HG03439 (cell line): Measurements from ENCODE around the gene FETUB.
"Not testable (repeated sequence)": the region's sequence is repeated elsewhere in the genome, so short reads cannot be mapped to it uniquely, and the experiment has no call there.

Source experiments
- ATAC-seq: cut with Tn5 transposase; IDR thresholded peaks from one replicate; pipeline ENCODE4 v1.9.1; 2021; ENCODE audit warnings: mild to moderate bottlenecking, moderate library complexity; ENCODE audit not compliant: unreplicated experiment

The FETUB gene

DNA sequence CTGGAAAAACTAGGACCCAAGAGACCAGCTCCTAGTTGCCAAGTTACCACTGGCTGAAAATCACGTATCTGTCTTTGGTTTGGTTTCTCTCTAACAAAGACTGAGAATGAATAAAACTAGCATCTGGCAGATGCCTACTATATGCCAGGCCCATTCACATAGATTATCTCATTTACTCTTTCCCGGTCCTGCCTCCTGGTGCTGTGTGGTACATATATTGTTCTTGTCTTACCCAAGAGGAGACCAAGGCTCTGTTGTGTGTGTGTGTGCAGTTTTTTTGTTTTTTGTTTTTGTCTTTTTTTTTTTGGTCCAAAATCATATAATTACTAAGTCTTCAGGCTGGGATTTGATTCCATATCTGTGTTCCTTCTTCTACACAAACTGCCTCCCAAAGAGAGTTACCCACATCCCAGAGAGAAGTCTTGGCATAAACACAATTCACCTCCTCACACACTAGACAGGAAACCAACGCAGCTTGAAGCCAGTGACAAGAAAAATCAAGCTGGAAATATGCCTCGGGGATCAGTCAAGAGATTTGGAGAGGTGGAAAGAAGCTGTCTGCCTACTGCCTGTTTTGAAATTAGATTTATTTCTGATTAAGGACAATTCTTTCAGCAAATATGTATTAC, 26.4 kb upstream of the FETUB start:
- ATAC-seq = no peak

DNA sequence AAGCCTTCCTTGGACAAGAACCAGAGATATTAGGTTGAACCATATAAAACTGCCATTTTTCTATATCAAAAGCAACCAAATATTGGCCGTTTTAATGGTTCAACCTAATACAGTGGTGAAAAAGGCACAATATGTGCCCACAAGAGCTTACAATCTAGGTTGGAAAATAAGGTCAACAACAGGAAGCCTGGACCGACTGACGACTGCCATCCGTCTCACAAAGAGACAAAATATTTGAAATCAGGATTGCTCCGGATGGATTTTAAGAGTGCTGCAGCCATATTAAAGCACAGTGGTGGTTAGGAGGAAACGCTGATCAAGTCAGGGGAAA, 26.0 kb upstream of the FETUB start:
- no peak for ATAC-seq

DNA sequence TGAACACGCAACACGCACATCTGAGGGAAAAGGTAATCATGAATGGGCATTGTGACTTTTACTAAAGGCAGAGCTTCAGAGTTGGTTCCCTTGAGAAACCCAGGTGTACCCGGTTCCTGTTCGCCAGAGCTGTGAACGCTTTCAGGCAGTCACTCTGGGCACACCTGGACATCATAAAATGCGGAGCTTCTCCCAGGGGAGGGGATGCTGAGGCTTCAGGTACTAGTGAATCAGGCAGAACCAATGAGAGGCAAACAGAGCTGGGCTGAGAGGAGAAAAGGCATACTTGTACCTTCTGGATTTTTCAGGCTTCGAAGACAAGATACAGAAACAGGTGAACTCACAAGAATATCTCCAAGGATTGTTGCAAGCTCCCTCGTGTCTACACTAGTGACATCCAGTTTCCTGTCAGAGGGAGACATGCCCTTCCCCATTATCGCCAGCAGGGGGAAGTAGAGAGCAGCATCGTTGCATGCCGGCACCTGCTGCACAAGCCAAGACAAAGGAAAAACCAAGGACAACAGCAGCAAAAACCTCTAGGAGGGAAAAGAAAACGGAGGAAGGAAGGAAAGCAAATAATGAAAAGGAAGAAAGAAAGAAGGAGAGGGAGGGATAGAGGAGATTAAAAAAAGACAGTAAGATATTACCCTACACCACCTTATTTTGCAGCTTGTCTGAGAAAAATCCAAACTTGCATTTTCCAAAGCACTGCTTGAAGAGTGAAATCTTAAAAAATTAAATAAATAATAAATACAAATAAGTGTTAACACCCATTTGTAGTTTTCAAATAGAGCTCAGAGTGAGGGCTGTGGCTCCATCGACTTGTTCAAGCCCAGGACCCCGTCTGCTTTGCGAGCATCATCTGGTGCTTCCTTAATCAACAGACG, 25.4 kb upstream of the FETUB start:
- ATAC-seq = peak; percentile 63

DNA sequence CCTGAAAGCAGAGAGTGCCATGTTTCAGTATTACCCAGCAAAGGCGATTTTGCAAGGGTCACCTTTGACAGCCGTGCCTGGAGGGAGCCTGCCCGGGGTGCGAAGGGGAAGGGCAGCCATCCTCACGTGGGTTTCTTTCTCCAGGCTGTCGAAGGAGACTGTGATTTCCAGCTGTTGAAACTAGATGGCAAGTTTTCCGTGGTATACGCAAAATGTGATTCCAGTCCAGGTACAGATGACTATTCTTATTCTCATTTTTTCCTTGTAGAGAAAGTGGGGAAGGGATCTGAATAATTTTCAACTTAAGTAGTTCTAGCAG, 23.9 kb upstream of the FETUB start:
- ATAC-seq = no peak

DNA sequence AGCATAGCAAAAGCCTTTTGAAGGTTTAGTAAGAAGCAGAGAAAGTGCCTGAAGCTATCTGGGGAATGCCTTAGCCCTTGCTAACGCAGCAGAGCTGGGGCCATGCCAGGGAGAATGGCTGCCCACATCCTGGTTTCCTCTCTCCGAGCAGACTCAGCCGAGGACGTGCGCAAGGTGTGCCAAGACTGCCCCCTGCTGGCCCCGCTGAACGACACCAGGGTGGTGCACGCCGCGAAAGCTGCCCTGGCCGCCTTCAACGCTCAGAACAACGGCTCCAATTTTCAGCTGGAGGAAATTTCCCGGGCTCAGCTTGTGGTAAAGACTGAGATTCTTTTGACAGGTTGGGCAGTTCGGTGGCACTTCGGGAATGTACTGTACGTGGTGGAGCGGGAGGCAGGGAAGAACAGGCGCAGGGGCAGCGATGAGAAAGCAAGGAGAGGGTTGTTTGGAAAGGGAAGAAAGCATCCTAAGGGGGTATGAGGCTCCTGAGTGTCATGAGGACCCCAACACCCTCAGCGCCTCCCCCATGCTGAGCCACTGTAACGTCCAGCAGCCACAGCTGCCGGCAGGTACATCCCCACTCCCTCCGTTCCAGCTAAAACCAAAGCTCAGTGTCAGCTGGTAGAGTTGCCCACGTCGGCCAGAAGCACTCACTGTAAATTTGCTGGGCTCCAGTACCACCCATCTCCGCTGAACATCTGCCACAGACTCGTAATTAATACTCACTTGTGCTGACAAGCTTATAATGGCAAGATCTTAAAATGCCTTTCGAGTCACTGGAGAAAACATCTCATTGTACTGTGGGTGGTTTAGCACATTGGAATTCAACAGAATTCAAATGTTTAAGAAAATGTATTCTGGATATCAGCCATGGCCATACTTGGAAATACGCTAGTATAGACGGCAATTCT, 22.9 kb upstream of the FETUB start:
- peak; percentile 84 for ATAC-seq

DNA sequence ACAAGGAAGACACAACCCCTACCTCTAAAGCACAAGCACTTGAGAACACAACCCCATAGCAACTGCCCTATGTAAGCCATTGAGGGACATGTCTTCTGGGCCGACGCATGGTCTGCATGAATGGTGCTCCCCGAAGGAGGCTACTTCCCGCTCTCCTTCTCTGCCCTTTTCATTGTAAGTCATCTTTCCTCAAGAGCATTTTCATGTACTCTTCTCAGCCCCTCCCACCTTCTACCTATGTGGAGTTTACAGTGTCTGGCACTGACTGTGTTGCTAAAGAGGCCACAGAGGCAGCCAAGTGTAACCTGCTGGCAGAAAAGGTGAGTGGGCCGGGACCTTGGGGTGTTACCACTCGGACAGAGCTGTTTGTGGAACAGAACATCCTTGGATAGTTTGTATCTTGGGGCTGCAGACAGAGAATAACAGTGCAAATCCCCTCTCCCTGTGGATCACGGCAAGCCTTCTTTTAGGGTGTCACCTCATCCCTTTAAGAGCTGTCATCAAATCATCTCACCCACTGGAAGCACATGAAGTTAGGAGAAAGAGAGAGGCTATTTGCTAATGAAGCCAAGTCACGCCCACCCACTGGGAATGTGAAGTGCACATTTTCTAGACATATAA, 21.8 kb upstream of the FETUB start:
- ATAC-seq = no peak

DNA sequence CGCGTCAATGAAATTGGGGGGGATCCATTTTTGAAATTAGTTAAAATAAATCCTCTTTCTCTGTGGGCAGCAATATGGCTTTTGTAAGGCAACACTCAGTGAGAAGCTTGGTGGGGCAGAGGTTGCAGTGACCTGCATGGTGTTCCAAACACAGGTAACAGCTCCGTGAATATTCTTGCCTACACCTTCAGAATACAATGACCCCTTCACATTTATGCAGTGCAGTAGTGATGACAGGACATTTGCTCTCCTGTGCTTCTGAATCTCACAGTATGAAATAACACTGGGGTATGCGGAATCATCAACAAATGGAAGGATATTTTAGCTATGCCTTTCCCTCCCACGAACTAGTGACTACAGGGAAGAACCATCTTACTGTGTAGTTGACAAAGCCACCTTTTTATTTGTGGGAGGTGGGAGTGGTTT, 20.4 kb upstream of the FETUB start:
- no peak for ATAC-seq

DNA sequence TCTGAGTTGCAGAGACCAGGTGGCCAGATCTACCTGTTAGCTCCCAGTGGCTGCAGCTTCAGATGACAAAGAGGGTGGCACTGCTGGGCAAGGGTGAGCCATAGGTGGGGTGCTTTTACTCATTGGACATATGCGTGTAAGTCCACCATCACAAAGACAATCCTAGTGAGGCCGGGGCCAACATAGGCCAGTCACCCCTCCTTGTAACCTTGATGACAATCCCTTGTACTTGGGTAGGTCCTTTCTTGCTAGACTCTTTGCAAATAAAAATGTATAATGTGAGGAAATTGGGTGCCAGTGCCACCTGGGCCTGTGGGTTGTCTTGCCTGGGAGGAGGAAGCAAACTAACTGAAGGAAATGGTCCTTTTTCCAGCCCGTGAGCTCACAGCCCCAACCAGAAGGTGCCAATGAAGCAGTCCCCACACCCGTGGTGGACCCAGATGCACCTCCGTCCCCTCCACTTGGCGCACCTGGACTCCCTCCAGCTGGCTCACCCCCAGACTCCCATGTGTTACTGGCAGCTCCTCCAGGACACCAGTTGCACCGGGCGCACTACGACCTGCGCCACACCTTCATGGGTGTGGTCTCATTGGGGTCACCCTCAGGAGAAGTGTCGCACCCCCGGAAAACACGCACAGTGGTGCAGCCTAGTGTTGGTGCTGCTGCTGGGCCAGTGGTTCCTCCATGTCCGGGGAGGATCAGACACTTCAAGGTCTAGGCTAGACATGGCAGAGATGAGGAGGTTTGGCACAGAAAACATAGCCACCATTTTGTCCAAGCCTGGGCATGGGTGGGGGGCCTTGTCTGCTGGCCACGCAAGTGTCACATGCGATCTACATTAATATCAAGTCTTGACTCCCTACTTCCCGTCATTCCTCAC, 19.7 kb upstream of the FETUB start:
- no peak for ATAC-seq

DNA sequence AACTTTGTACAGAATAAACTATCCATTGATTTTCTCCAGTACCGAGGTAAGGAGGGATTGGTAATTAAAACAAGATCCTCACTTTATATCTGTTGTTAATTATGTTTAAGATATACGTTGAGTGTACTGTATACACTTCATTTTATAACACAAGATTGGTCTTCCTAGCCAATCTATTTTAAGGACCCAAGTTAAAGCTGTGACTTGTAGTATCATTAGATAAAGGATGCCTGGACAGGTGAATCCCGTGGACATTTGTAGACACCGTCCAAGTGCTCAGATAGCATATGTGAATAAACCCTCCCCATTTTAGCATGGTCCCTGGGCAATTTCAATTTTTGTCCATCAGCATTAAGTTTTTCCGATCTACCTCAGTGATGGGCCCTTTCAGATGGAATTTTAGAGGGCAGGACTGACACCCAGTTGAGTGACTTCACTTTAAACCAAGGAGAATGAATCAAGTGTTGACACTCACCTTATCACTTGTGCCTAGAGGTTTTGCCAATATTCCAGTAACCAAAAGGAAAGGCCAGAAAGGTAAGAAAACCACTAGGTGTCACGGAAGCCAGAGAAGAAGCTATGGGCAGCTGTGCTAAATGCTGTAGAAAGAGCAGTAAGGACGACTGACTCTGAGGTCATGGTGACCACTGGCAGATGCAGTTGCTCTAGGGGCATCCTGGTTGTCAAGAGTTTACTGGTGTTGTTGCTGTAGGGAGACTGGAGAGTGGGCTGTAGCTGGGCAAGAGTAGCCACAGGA, 18.1 kb upstream of the FETUB start:
- ATAC-seq = no peak

DNA sequence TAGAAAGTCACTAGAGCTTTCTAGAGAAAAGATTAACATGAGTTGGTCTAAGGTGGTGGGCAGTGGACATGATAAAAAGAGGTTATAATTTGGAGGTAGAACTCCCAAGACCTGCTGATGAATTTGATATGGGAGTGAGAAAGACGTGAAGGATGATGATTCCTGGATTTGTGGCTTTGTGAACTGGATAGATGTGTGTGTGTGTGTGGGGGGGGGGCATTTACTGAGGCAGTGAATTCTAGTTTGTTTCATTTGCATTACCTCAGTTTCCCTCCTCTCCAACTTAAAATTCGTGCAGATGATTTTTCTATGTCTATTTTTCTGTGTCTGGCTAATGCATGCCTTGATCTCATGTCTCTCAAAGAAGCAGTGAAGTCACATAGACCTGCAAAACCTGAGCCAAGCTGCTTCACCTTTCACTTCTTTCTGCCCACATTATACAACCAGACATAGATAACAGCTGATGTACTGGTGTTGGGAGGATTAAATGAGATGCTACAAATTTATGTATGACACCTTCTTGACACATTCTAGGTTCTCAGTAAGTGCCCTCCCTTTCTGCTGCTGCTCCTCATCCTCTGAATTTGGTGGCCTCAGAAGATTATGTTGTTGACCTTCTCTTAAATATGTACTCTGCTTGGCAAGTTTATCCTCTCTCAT, 17.4 kb upstream of the FETUB start:
- no peak for ATAC-seq

DNA sequence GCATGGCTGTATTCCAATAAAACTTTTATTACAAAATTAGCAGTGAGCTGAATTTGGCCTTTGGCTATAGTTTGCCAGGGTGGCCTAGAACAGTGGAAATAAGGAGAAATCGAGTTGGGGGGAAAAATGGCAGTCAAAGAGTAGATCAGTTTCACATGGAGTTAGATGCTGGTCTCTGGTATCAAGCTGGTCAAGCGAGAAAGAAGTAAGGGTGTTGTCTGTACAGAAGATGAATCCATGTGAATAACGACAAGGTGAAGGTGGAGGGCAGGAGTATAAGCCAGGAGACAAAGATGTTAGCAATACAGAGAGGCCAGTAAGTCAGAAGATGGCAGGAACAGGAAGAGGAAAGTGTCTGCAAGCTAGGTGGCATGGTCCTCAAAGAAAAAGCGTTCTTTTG, 15.6 kb upstream of the FETUB start:
- ATAC-seq = no peak

DNA sequence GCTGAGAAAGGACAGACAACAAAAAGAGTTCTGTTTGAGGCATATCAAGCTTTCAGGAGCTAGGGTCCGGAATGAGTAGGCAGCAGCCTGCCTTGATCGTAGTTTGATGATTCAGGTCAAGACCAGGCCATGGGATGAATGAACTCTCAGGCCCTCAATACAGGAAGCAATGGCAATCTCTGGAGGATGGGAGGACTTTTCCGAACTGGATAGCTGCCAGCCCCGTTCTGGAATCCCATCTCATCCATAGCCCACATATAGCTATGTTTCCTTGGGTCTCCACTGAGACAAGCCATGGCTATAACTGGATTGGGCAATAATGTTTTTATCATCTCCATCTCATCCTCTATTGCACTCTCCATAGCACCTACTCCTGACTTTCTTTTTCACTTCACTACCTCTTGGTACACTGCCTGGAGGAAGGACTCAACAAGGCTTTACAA, 14.6 kb upstream of the FETUB start:
- no peak for ATAC-seq

DNA sequence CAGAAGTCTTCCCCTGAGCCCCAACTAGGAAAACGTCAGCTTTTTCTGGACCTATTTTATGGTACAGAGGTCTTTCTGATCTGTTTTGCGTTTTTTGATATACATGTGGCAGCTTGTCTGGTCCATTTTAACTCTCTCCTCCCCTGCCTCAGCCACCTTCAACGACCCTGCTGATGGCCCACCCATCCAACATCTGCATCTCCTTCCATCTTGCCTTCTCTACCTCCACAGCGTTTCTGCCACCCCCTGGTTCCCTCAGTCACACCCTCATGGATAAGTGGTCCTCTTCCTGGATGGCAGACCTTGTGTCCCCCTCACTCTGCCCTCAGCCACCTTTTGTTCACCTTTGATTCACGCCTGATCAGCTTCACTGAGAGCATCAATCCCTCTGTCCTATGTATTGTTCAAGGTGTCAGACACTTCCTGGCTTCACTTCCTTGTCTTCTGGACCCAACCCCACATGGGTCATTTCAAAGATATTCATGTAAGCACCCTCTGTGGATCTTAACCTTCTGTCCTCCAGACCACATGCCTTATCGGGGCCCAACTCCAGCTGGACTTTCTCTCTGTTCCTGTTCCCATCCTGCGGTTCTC, 13.8 kb upstream of the FETUB start:
- ATAC-seq = no peak

DNA sequence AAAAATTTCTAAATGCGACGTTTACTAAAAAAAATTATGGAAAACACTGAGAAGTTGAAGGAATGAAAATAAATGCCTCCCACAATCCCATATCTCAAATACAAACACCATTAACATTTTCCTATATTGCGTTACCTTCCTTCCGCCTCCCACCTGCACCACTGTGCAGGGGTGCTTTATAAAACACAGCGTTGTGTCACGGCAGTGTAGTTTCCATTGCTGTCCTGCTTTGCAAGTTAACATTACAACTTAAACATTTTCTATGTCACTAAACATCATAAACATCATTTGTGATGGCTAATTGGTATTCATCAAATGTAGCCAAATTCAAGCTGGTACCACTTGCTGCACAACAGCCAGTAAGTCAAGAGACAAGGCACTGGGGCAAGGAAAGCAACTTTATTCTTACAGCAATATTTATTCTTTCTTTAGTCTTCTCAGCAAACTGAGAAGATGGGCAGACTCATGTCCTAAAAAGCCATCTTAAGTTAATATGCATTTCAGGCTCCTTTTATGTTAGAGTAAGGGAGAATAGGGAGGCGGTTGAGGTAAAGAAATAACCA, 12.3 kb upstream of the FETUB start:
- ATAC-seq = no peak

DNA sequence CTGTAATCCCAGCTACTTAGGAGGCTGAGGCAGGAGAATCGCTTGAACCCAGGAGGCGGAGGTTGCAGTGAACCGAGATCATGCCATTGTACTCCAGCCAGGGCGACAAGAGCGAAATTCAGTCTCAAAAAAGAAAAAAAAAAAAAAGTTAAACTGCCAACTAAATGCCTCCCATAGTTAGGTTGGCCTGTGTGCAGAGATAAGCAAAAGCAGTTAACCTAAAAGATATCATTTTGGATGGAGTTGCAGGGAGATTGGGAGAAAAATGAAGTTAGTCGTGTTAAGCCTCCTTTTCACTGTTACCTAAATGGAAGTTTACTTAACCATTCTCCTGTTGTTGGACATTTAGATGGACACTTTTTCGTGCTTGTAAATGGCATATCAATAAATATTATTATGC, 11.4 kb upstream of the FETUB start:
- ATAC-seq = no peak

DNA sequence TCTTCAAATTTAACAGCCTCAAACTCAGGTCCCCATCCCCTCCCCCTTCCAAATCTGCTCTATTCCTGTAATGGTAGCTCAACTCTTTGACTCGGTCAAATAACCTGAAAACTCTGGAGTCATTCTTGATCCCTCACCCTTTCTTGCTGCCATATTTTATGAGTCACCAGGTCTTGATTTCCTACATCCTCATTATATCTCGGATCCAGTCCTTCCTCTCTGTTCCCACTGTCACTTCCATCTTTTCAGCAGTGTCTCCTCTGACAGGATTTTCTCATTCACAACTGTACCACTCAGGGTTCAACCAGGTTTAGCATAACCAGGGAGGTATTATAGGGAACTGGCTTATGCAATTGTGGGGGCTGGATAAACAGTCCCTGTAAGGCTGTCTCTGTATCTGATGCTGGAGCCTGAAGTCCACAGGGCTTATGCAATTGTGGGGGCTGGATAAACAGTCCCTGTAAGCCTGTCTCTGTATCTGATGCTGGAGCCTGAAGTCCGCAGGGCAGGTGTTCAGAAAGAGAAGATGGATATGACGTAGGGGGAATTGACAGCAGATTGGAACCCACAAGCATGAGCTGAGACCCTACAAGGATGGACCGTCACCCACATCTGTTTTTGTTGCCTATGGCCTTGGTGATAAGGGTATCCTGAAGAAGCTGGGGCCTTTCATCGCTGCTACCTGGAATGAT, 9.1 kb upstream of the FETUB start:
- ATAC-seq = no peak

DNA sequence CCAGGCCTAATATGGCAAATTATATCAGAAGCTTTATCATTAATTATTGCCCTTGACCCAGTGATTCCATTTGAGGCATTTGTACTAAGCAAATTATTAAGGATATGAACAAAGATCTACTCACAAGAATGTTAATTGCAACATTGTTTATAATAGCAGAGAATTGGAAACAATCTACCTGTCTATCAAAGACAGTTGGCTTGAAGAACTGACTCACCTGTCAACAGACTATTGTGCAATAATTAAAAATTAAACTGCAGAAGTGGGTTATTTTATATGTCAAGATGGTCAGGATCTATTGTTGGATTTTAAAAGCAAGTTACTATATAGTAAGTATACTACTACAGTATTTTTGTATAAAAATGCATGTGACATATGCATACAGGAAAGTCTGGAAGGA, 6.7 kb upstream of the FETUB start:
- ATAC-seq = no peak

DNA sequence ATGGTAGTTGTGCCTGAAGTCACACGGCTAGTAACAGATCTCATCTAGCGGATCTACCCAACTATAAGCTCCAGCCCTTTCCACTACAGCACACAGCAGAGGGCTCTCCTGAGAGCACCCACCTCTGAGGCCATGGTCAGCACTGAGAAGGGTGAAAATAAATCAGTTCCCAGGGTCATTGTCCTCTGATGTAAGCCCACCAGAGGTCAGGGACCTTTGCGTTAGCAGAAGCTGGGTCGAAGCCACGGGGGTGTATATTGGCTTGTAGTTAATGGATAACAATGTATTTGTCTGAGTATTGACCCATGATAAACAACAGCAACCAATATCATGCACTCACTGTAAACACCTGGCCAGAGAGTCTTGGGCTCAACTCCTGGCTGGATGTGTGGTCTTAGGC, 6.0 kb upstream of the FETUB start:
- not testable (repeated sequence) for ATAC-seq
